ENCODE data around the gene GSAP.

Gene GSAP

DNA sequence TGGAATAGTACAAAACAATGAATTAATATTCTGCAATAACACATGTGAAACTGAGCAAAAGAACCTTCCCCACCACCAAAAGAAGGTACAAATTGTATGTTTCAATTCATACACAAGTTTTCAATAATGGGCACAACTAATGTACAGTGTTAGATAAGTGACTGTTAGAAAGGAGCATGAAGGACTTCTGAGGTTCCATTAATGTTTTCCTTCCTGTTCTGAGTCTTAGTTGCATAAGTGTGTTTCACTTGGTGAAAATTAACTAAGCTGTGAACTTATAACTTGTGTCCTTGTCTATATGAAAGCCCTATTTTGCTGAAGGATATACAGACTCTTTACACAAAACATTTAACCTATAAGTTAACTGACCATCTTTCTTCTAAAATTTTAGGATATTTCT, 8.2 kb downstream of the GSAP start:
- DNase-seq: no peak

DNA sequence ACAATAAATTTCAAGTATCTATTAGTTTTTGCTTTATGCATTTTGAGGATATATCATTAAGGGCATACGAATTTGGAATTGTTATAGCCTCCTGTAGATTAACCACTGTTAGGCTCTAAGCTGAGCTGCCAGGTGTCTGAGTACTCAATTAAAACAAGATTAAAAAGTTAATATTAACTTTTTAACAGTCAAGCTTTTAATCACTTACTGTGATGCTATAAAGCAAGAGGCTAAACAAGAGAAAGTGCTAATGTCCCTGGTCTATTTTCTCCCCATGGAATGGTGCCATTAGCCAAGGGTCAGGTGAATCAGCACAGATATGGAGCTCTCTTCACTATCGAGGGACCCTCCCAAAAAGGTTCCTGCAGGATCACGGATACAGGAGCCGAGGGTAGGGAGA, 9.7 kb downstream of the GSAP start:
- DNase-seq: no peak

- no peak for DNase-seq
Observed at GRCh38 chr7:77404641-77405040, 11.5 kb downstream of the GSAP start.

DNA sequence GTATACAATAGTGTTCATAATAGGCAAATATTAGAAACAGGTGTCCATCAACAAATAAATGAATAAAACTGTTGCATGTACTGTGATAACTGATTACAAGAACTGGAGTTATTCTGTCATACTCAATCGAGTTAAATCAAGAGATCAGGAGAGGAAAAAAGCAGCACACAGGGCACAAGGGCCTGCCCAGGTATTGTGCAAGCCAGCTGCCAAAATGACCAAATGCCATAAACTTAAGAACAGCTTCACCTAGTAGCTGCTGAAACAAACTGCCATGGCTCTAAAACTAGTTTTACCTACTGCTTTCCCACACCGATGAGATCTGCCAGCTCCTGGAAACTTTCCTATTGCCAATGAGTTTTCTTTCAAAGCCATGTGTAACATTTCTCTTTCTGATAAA, 12.2 kb downstream of the GSAP start:
- no peak for DNase-seq

- DNase-seq: no peak
Observed at GRCh38 chr7:77402818-77403217, 13.3 kb downstream of the GSAP start.

DNA sequence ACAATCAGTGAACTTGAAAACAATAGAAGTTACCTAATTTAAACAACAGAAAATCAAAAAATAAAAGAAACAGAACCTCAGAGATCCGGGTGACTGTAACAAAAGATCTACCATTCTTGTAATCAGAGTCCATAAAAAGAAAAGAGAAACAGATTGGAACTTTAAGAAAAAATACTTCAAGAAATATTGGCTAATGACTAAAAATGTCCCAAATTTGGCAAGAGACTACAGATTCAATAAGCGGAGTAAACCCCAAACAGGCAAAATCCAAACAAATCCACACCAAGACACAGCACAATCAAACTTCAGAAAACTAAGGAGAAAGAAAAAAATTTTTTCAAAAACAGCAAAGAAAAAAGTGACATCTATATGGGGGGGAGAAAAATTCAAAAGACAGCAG, 15.1 kb downstream of the GSAP start:
- no peak for DNase-seq

- no peak for DNase-seq
Observed at GRCh38 chr7:77399816-77400215, 16.3 kb downstream of the GSAP start.

GRCh38 chr7:77396894-77397547, 19.1 kb downstream of the GSAP start:
- no peak for DNase-seq

GRCh38 chr7:77395626-77396025, 20.5 kb downstream of the GSAP start:
- DNase-seq: no peak

- no peak for DNase-seq
Observed at GRCh38 chr7:77393954-77394353, 22.2 kb downstream of the GSAP start.

- no peak for DNase-seq
Observed at GRCh38 chr7:77393261-77393660, 22.9 kb downstream of the GSAP start.

DNA sequence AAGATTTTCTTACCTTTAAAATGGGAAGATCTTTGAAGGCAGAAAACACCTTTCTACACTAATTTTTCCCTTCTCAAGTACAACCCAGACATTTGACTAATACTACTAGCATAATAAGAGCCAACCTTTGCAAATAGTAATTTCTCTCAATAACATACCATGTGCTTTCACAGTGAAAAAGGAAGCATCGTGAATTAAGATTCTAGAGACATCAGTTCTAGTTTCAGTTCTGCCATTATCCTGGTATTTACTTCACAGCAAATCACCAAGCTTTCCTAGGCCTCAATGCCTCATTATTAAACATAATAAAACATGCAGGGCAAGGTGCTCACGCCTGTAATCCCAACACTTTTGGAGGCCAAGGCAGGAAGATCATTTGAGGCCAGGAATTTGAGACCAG, 24.9 kb downstream of the GSAP start:
- no peak for DNase-seq

DNA sequence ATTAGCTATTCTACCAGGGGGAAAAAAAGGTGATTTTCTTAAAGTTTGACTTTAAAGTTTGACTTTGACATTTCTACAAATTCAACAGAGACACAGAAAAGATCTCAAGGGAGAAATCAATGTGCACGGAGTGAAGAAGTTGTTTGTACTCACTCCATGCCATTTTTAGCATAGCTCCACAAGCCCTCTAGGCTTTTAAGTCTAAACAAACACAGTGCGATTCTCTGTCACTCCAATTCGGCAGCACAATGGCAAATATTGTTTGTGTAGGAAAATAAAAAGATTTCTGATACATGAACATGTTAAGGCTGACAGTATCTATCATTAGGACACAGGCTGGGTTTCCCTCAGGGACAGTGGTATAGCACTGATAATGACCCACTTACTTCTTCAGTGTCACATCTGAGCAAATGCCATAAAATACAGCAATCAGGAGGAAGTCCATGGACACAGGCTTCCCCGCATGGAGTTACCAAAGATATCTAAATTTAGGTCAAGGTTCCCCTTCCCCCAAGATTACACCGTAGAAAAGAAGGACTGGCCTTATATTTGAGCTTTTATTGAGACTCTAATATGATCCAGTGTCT, 28.0 kb downstream of the GSAP start:
- no peak for DNase-seq

DNA sequence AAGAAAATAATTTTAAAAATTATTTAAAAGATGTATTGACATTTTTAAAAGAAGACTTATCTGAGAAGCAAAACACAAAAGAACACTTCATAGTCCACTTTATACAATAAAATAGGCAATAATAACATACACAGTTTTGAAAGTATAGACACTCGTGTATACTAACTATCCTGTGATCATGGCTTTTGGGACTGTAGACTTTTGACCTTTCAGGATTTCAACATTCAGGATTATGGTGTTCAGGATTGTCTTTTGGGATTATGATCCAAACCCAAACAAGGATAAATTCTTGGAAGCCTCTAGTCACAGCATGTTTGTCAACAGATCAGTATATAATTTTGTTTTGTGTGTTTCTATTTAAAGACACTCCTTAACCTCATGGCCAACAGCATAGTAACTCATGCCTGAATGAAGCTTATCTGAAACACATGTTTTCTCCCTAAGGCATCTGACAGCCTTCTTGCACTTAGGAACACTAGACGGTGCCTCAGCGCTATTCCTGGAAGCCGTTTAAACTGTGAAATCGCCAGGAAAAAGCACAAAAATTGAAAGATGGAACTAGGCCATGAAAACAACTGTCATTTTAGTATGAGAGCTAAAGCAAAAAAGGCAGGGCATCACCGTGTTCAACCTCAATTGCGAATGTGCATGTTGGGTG, 29.9 kb downstream of the GSAP start:
- DNase-seq: no peak

DNA sequence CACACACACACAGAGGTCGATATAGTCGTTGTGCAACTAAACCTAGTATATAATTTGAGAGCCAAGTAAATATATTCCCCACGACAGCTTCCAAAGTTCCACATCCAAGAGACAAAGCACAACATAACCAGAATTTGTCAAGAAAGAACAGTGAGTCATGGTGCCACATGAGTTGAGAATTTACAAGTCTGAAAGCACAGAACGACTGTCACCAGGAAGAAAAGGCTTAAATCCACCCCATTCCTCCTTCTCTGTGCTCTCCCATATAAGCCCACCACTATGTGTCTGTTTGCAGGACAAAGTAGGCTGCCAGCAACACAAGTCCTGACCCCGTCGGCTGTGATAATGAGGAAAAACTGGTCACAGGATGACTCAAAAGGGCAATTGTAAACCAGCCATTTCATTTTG, 32.8 kb downstream of the GSAP start:
- no peak for DNase-seq

- DNase-seq: no peak
Observed at GRCh38 chr7:77382532-77382931, 33.6 kb downstream of the GSAP start.

GRCh38 chr7:77378584-77378983, 37.6 kb downstream of the GSAP start:
- DNase-seq: no peak

- DNase-seq: no peak
Observed at GRCh38 chr7:77370606-77371005, 45.5 kb downstream of the GSAP start.

- no peak for DNase-seq
Observed at GRCh38 chr7:77368974-77369373, 47.2 kb downstream of the GSAP start.

DNA sequence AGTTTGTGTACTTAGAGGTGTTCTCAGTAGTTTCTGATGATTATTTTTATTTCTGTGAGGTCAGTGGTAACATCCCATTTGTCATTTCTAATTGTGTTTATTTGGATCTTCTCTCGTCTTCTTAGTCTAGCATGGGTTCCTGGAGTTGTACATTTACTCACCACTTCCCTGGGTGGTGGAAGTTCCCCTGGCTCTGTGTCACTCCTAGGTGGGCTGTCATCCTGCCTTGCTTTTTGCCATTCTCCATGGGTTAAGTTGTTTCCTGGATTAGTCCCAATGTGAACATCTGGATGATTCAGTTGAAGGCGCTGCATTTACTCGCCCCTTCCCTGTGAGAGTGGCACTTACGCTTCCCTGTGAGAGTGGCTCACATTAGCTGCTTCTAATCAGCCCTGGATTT, 48.2 kb downstream of the GSAP start:
- DNase-seq: no peak

DNA sequence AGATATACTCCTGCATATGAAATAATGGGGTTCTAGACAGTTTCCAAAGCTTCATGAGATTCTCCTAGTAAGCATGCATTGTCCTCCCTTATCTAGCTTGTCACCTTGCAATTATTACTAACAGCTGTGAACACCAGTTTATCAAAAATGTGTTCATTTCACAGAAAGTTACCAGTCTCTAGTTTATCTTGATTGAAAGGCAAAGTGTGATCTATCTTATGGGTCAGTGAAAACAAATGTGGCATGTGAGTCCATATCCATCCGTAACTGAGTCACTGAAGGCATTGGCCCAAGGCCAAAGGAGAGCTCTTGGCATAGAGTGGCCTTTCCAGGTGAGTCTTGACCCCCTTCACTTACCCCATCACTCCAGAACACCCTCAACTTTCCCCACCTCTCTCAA, 53.2 kb downstream of the GSAP start:
- DNase-seq: no peak

- no peak for DNase-seq
Observed at GRCh38 chr7:77360969-77361368, 55.2 kb downstream of the GSAP start.

- no peak for DNase-seq
Observed at GRCh38 chr7:77360104-77360503, 56.0 kb downstream of the GSAP start.

- no peak for DNase-seq
Observed at GRCh38 chr7:77359599-77359998, 56.5 kb downstream of the GSAP start.

GRCh38 chr7:77354914-77355313, 61.2 kb downstream of the GSAP start:
- DNase-seq: no peak
